HL-60/S4 treated with phorbol 12-myristate 13-acetate at 8.2 ng/mL for 4 days and 3 days (cell line): ENCODE measurements around the gene PDE4A.

Experiments
- in situ Hi-C: fragments of 300-500 bp; cut with MboI; formaldehyde crosslinking; loops from 2 replicates; pipeline ENCODE4 v1.15.0; 2022; ENCODE audit warnings: low sequenced_read_pairs

PDE4A gene

DNA sequence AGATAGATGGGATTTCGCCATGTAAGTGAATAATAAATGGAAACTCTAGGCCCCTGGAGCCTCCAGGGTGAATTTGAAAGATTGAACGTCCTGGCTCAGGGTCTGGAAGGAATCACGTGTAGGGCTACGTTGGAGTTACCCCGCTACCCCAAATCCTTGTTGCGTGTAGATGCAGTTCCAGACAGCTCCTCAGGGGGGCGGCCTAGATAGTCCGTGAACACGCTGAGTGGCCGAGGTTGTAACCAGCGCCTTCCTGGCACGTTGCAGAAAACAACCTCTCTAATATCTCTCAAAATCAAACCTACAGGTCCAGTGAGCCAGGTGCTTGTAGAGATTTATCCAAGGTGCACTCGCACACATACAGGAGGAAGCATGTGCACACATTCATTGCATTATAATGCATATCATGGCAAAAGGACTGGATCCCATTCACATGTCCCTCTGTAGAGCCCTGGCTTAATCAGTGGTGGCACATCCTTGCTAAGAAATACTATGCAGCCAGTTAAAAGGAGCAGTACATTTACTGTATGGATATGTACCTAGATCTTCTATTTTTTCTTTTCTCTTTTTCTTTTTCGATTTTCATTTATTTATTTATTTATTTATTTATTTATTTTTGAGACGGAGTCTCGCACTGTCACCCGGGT lies 85.4 kb downstream of the PDE4A start:
- in situ Hi-C loops: no loop called here

DNA sequence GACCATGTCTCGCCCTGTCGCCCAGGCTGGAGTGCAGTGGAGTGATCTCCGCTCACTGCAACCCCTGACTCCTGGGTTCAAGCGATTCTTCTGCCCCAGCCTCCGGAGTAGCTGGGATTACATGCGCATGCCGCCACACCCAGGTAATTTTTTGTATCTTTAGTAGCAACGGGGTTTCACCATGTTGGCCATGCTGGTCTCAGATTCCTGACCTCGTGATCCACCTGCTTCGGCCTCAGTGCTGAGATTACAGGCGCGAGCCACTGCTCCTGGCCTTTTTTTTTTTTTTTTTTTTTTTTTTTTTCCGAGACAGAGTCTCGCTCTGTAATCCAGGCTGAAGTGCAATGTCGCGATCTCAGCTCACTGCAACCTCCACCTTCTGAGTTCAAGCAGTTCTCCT lies 87.7 kb downstream of the PDE4A start:
- in situ Hi-C loops: no loop called here

DNA sequence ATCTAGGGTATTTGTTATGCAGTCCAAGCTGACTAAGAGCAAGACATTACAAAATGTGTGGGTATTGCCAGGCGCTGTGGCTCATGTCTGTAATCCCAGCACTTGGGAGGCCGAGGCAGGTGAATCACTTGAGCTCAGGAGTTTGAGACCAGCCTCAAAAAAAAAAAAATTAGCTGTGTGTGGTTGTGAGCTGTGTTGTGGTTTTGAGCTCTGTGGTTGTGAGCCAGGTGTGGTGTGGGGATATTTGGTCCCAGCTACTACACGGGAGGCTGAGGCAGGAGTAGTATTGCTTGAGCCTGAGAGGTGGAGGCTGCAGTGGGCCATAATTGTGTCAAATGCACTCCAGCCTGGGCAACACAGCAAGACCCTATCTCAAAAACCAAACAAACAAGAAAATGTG lies 88.4 kb downstream of the PDE4A start:
- in situ Hi-C loops: no loop called here

- in situ Hi-C loops: no loop called here
Measured at GRCh38 chr19:10510301-10510802, 90.0 kb downstream of the PDE4A start.

GRCh38 chr19:10513223-10513622 lies 92.9 kb downstream of the PDE4A start:
- in situ Hi-C loops: no loop called here

DNA sequence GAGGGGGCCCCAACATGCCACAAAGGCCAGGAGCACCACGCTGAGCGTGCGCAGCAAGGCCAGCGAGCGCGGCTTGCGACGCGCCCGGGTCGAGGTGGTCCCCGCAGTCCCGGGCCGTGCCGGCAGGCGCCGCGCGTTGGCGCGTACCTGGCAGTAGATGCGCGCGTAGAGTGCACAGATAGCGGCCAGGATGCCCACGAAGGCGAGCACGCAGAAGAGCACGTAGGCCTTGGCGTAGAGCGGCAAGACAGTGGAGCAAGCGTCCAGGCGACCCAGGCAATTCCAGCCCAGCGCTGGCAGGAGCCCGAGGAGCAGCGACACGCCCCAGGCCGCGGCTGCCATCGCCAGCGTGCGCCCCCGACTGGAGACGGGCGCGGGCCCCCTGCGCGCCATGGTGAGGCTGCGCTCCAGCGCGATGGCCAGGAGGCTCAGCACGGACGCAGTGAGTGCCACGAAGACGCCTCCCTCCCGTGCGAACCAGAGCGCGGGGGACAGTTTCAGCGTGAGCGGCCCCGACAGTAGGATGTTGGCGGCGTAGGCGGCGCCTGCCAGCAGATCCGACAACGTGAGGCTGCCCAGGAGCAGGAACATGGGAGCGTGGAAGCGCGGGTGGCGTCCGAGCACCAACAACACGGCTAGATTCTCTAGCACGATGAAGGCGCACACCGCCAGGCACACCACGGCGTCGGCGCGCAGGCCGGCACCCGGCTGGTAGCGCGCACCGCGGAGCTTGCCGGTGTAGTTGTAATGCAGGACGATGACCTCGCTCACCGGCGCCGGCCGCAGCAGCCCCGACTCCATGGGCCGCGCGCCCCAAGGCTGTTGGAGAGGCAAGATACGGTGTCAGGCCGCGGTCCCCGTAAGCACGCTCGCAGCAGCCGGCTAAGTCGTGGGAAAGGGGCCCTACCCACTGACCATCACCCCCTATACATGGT lies 94.1 kb downstream of the PDE4A start:
- in situ Hi-C loops: no loop called here

GRCh38 chr19:10516064-10516385 lies 95.7 kb downstream of the PDE4A start:
- in situ Hi-C loops: no loop called here

DNA sequence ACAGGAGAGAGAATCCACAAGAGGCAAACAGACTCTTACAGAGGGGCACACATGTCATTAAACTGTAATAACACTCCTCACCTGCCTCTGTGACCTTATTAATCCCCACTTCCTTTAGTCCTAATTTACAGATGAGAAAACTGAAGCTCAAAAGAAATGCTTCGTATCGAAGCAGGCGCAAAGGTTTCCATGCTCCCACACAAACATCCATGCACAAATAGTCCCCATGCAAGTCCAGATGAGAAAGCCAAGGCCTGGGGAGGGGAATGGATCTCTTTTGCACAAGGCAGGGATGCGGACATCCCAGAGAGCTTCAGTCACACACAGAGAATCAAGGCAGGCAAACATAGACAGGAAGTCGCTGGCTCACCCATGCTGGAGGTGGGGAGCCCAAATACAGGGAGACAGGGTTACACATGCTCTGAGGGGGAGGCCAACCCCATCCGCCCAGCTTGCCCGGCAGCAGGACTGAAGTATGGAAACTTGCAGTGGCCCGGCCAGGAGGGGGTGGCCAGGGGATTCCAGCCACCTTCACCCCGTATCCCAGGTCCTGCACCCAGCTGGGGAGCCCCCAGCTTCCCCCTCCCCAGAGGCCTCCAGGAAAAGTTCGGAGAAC lies 96.4 kb downstream of the PDE4A start:
- in situ Hi-C loops: no loop called here

GRCh38 chr19:10517361-10517759 lies 97.0 kb downstream of the PDE4A start, which contains the start of gene S1PR5:
S1PR5 (minus strand) TSS chr19:10517447; CDS start chr19:10515011, 2,436 bp downstream.
- in situ Hi-C loops: no loop called here

DNA sequence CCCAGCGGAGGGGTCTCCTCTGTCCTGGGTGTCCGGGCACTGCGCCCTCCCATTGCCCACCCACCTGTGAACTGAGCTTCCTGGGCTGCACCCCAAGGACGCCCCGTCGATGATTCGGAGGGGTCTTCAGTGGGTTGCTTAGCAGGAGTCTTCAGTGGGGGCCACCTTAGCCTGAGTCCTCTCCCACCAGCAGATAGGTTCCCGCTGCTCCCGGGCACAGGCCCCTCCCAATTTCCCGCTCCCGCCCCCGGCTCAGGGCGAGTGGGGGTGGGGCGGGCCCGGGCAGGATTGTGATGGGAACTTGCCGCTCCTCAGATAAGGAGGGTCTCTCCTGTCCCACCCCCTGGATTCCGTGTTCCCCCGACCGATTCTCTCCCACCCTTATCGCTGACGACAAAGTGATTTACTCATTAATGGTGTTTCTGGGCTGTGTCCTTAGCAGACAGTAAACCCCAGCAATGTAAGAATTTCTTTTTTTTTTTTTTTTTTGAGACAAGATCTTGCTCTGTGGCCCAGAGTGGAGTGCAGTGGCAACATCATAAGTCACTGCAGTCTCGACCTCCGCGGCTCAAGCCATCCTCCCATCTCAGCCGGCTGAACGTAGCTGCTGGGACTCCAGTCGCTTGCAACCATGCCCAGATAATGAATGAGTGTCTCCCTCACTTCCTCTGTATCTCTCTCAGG lies 97.6 kb downstream of the PDE4A start:
- in situ Hi-C loops: no loop called here

DNA sequence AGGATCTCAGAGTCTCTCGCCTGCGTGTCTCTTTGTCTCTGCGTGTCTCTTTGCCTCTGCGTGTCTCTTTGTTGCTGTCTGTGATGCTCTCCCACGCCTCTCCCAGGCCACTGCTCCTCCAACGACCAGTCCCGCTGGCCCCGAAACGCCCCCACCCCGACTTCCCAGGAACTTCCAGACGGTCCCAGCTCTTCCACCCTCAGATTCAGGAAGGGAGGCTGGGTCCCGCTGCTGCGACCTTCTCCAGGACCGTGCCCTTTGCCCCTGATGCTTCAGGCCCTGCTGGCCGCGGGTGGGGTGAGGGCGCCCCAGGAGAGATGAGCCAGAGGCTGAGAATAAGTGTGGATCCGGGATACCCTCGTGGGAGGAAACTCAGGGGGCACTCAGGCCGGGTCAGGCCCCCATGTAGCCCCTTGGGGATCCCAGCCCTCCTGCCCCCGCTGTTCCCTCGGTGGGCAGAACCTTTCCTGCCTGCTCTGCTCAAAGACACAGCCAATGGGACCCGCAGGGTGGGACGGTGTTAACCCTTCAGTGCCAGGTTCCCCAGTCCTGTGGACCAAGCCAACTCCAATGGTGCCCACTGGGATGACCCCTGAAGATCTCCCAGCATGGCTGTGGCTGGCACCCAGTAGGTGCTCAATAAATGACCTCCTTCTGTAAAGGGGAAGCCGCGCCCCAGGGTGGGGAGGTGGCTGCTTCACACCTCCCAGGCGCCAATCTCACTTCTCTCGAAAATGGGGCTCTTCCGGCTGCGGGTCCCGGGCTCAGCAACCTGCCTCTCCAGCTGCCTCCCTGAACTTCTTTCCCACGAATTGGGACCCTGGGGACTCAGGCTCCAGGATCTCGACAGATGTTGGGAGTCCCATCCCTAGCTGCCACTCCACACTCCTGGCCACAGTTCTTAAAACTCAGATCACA lies 98.4 kb downstream of the PDE4A start:
- in situ Hi-C loops: no loop called here
